ENCODE results near the gene FMNL1. TPM values are rescaled to one million over a fixed set of nuclear protein-coding genes. Genes with fewer than 3 reads are reported as not detected.

FMNL1 gene
- total and polyA plus RNA-seq, 12 donors, result 0.72 to 31.9 (median 13.8) TPM

GRCh38 chr17:45262516-45263476 is 41.1 kb downstream of the FMNL1 start:
- Histone ChIP-seq H3K9me3 (replicated peaks in 1 of 3) (no peaks in the 10 kb centered on the region), H3K4me1 (replicated peaks in 1 of 2) (peaks cover 2 to 18% of the 10 kb centered on the region in 2 donors), H3K27ac (peak overlapping the region in 1 of 5 donors; percentile 24), H3K4me3 (peak overlapping the region in 1 of 4 donors; percentile 95), H3K36me3 (replicated peaks in 1 of 2) (peaks cover 0 to 36% of the 10 kb centered on the region in 2 donors), H3K27me3 (no peaks in the 10 kb centered on the region)
- intact Hi-C loops (cut with DNase I), result no loop called here
- no peak for TF ChIP-seq POLR2A (IDR thresholded peaks at IDR 0.05)
- TF ChIP-seq CTCF (IDR thresholded peaks at IDR 0.05), result no peak
- WGBS, 4 donors, result 62 to 65% (median 64%) methylated on average over 10 to 18 of the region's 18 CpGs
- DNase-seq, result no peak

- no peak for TF ChIP-seq POLR2A (IDR thresholded peaks at IDR 0.05)
- no peak for TF ChIP-seq CTCF (IDR thresholded peaks at IDR 0.05)
- Histone ChIP-seq H3K27me3 (no peaks in the 10 kb centered on the region), H3K36me3 (replicated peaks in 1 of 2) (peaks cover 0 to 43% of the 10 kb centered on the region in 2 donors), H3K4me3 (no peak overlapping the region), H3K27ac (no peak overlapping the region), H3K4me1 (replicated peaks in 1 of 2) (peaks cover 2 to 18% of the 10 kb centered on the region in 2 donors), H3K9me3 (replicated peaks in 1 of 3) (no peaks in the 10 kb centered on the region)
- 75 to 93% (median 78%) methylated on average over 5 to 7 of the region's 7 CpGs for WGBS, 4 donors
- no peak for DNase-seq
- intact Hi-C loops (cut with DNase I), result no loop called here
These were observed 41.8 kb downstream of the FMNL1 start for GRCh38 chr17:45263477-45263860.

GRCh38 chr17:45264430-45264829 is 42.7 kb downstream of the FMNL1 start:
- DNase-seq, result no peak
- H3K36me3 ChIP-seq (replicated peaks in 1 of 2), result peaks cover 0 to 53% of the 10 kb centered on the region in 2 donors
- 80 to 95% (median 95%) methylated on average over 1 to 14 of the region's 14 CpGs; no CpG with 5 or more reads in 1 of the 4 donors for WGBS, 4 donors
- intact Hi-C loops (cut with DNase I), result no loop called here
- no peaks in the 10 kb centered on the region for H3K9me3 ChIP-seq (replicated peaks in 1 of 3)
- H3K27ac ChIP-seq, result no peak overlapping the region
- H3K4me3 ChIP-seq, result no peak overlapping the region
- no peak for TF ChIP-seq POLR2A (IDR thresholded peaks at IDR 0.05)
- no peak for TF ChIP-seq CTCF (IDR thresholded peaks at IDR 0.05)
- H3K4me1 ChIP-seq (replicated peaks in 1 of 2), result peaks cover 2 to 18% of the 10 kb centered on the region in 2 donors
- no peaks in the 10 kb centered on the region for H3K27me3 ChIP-seq

GRCh38 chr17:45264988-45265387 is 43.3 kb downstream of the FMNL1 start:
- Histone ChIP-seq H3K36me3 (replicated peaks in 1 of 2) (peaks cover 0 to 58% of the 10 kb centered on the region in 2 donors), H3K4me3 (no peak overlapping the region)
- WGBS, 4 donors, result 88 to 90% (median 89%) methylated on average over 6 to 8 of the region's 8 CpGs

More at GRCh38 chr17:45264988-45265387, 43.3 kb downstream of the FMNL1 start:
- intact Hi-C loops (cut with DNase I), result no loop called here
- no peak overlapping the region for H3K27ac ChIP-seq
- peaks cover 2 to 18% of the 10 kb centered on the region in 2 donors for H3K4me1 ChIP-seq (replicated peaks in 1 of 2)
- H3K9me3 ChIP-seq (replicated peaks in 1 of 3), result no peaks in the 10 kb centered on the region
- no peak for TF ChIP-seq CTCF (IDR thresholded peaks at IDR 0.05)
- no peak for TF ChIP-seq POLR2A (IDR thresholded peaks at IDR 0.05)
- no peak for DNase-seq
- H3K27me3 ChIP-seq, result no peaks in the 10 kb centered on the region

All from adrenal gland (tissue), 12 donors.